ENCODE data around the gene SOX6. TPM values are rescaled to one million over a fixed set of nuclear protein-coding genes. Genes with fewer than 3 reads are reported as not detected.

Gene SOX6
- total and polyA plus RNA-seq, 5 experiments from 2014 or later = 0.26 TPM; not detected in 4

DNA sequence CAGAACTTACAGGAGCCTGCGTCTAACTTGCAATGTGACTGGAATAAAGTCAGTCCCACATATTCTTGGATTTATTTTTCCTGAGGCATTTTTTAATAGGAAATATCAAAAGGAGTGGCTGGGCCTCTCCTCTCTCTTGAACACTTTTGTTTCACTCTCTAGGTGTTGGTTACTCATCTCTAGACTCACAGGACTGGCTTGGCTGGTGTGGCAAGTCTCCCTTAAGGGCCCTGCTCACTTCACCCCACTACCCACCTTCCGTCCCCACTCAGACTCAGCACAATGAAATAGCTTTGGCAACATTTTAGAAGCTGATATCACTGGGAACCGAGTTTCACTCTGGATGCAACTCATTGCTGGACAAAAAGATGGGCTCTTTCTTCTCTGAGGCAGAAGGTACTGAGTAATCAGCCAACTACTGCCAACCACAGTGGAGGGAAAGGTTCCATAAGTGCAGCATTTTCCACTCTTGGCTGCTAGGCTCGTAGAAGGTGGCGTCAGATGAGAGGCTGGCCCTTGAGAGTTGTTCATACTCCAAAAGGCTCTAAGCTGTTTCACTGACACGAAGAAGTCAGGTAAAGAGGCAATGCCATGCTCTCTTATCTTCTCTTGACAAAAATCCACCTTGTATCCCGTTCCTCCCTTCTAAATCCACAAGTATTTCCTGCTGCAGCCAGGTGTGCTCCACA, 390.6 kb downstream of the SOX6 start:
- Mint-ChIP-seq H3K9me3 (no peaks in the 10 kb centered on the region), H3K27ac (no peak overlapping the region), H3K36me3 (no peaks in the 10 kb centered on the region), H3K4me1 (peaks cover 0 to 2% (median 0%) of the 10 kb centered on the region in 4 donors), H3K27me3 (peaks cover 0 to 10% (median 2%) of the 10 kb centered on the region in 5 donors), H3K4me3 (no peak overlapping the region)
- ATAC-seq = no peak
- DNase-seq = no peak
- POLR2A ChIA-PET = no interaction called here

DNA sequence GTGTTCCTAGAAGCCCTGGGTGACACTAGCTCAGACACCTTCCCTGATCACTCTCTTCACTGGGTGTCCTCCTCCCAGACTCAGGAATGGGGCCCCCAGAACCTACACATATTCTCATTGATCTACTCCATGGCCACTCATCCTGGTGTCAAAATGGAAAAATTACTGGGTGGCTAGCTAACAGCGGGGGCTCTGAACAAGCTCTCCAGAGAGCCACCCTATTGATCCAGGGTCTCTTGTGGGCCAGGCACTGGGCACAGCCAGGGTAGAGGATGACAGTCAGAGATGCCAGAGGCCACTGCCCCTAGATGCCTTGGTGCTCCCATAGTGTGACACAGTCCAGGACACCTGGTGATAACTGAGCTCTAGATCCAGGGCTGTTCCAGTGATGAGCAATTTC, 393.1 kb downstream of the SOX6 start:
- no peak for DNase-seq
- Mint-ChIP-seq H3K4me3 (no peak overlapping the region), H3K36me3 (no peaks in the 10 kb centered on the region), H3K27ac (no peak overlapping the region), H3K4me1 (peaks cover 0 to 2% (median 0%) of the 10 kb centered on the region in 4 donors), H3K9me3 (peaks cover 0 to 2% (median 0%) of the 10 kb centered on the region in 9 donors), H3K27me3 (peaks cover 0 to 10% (median 2%) of the 10 kb centered on the region in 5 donors)
- ATAC-seq = no peak
- POLR2A ChIA-PET = no interaction called here

DNA sequence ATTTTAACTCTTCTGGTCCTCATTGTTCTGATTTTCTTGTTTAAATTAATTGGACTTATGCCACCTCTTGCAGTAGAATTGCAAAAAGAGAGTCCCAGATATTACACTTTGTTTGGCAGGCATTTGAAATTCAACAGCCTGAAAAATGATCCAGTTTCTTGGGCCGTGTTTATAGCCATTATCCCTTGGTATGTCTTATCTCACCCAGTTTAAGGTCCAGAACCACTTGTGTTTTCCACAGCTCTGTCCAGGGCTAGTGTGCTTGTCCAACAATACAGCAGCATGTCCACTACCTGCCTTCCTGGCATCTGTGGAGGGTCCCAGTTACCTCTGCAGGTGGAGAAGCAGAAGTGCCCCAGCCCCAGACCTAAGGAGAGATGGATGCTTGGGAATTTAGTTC, 397.4 kb downstream of the SOX6 start:
- POLR2A ChIA-PET = no interaction called here
- no peak overlapping the region for H3K4me3 Mint-ChIP-seq
- H3K4me1 Mint-ChIP-seq = peaks cover 0 to 2% (median 0%) of the 10 kb centered on the region in 4 donors
- no peaks in the 10 kb centered on the region for H3K36me3 Mint-ChIP-seq
- H3K9me3 Mint-ChIP-seq = peaks cover 0 to 9% (median 0%) of the 10 kb centered on the region in 9 donors
- DNase-seq = no peak
- ATAC-seq = no peak
- H3K27ac Mint-ChIP-seq = no peak overlapping the region
- peaks cover 0 to 4% (median 2%) of the 10 kb centered on the region in 5 donors for H3K27me3 Mint-ChIP-seq

DNA sequence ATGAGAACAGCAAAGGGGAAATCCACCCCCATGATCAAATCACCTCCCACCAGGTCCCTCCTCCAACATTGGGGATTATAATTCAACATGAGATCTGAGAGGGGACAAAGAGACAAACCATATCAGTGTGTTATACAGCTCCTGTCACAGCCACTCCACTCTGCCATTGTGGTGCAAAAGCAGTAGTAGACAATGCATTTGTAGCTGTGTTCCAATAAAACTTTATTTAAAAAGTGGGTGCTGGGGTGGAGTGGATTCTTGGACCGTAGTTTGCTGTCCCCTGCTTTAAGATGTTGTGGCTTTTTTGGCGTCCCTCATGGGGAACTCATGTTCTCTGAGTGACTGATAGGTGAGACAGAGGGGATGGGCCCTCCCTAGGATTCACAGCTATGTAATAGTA, 399.1 kb downstream of the SOX6 start:
- Mint-ChIP-seq H3K9me3 (peaks cover 0 to 19% (median 0%) of the 10 kb centered on the region in 9 donors), H3K27ac (no peak overlapping the region), H3K4me3 (no peak overlapping the region), H3K4me1 (no peaks in the 10 kb centered on the region), H3K36me3 (no peaks in the 10 kb centered on the region), H3K27me3 (peaks cover 0 to 2% (median 0%) of the 10 kb centered on the region in 5 donors)
- POLR2A ChIA-PET = no interaction called here
- ATAC-seq (no peak), DNase-seq (no peak)

DNA sequence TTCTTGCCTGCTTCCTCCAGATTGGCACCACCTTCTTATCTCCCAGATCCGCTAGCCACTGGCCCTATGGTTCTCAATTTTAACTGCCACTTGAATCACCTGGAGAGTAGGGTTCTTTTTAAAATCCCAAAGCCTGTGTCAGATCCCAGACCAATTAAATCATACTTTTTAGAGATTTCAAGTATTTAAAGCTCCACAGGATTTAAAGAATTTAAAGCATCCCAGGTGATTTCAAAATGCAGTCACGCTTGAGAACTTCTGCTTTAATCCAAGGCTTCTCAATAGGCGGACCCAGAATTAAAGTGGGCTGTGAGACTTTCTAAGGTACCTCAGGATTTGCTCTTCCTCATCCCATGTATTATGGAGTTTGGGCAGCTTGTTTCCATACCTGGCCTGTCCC, 400.0 kb downstream of the SOX6 start:
- POLR2A ChIA-PET = no interaction called here
- H3K4me1 Mint-ChIP-seq = no peaks in the 10 kb centered on the region
- H3K36me3 Mint-ChIP-seq = no peaks in the 10 kb centered on the region
- H3K27ac Mint-ChIP-seq = no peak overlapping the region
- DNase-seq = no peak
- ATAC-seq = no peak
- H3K4me3 Mint-ChIP-seq = no peak overlapping the region
- H3K27me3 Mint-ChIP-seq = peaks cover 0 to 4% (median 0%) of the 10 kb centered on the region in 5 donors
- H3K9me3 Mint-ChIP-seq = peaks cover 0 to 19% (median 3%) of the 10 kb centered on the region in 9 donors

DNA sequence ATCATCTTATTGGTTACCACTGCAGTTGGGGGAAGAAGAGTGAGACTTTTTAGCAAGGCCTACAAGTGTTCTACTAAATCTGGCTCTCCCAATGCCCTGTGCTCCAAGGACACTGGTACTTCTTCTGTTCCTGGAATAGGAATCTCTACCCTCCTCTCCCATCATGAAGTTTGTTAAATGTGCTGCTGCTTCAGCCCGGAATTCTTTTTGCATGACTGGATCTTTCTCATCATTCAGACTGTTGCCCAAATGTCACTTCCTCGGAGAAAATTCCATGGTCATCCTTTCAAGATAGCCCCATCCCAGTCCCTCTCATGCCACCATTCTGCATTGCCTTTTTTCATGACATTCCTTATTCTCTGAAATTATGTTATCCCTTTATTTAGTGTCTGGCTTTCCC, 400.8 kb downstream of the SOX6 start:
- DNase-seq = no peak
- H3K27ac Mint-ChIP-seq = no peak overlapping the region
- ATAC-seq = no peak
- POLR2A ChIA-PET = no interaction called here
- no peak overlapping the region for H3K4me3 Mint-ChIP-seq
- H3K9me3 Mint-ChIP-seq = peaks cover 0 to 19% (median 4%) of the 10 kb centered on the region in 9 donors
- no peaks in the 10 kb centered on the region for H3K36me3 Mint-ChIP-seq
- H3K27me3 Mint-ChIP-seq = peaks cover 0 to 11% (median 0%) of the 10 kb centered on the region in 5 donors
- no peaks in the 10 kb centered on the region for H3K4me1 Mint-ChIP-seq

DNA sequence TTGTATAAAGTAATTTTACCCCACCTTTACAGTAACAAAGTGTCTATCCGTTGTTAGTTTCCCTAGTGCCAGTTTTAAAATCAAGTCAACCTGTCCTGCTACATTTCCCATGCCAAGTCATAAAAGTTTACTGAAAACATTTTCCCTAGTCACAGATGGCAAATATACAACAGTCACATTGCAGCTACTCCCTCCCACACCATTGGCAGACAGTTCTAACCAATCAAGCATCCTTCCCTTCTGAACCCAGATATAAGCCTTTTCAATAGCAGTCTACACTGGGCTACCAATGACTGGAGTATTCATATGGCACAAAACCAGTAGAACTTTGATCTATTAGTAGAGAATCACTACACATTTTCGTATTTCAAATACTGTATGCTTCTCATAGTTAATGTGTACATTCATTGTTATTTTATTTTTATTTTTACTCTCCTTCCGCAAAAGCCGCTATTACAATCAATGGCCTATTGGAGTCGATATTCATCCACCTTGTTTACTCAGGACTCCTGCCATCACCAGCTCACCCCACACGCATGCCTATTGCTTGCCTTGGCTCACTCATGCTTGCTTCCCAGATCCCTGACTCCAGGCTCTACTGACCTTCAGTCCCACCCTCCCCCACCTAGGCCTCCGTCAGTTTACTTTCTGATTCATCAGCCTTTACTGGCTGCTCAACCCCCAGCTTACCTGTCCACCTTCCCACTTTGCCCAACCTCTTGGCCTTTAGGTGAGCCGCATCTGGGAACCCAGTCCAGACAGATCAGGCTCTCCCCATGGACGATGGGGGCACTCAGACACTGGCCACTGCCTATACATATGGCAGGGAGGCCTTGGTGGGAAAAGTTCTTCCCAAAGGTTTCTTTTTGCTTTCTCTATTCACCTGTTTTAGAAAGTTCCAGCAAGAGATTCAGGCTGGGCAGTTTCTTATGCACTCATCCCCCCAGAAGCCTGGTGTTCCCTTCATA, 408.4 kb downstream of the SOX6 start:
- POLR2A ChIA-PET = no interaction called here
- H3K9me3 Mint-ChIP-seq = peaks cover 0 to 21% (median 4%) of the 10 kb centered on the region in 9 donors

DNA sequence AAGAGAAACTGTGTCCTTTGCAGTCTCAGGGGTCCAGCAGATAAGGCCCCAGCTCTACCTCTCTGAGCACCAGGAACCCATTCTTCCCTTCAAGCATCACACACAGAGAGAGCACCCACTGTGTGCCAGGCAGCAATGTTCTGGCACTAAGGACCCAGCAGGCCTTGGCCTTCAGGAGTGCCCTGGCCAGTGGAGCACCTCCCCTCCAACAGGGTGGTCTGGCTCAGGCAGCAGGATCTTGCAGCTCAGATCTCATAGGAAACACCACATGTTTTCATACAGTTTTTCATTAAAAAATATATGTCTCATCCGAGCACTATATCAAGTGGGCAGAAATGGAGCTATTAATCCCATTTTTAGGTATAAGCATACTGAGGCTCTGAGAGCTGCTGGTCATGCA, 410.6 kb downstream of the SOX6 start:
- DNase-seq = no peak
- Mint-ChIP-seq H3K4me3 (no peak overlapping the region), H3K36me3 (no peaks in the 10 kb centered on the region), H3K27ac (no peak overlapping the region), H3K27me3 (peaks cover 0 to 7% (median 5%) of the 10 kb centered on the region in 5 donors), H3K9me3 (peaks cover 0 to 18% (median 4%) of the 10 kb centered on the region in 9 donors), H3K4me1 (peaks cover 0 to 1% (median 0%) of the 10 kb centered on the region in 4 donors)
- POLR2A ChIA-PET = no interaction called here
- ATAC-seq = no peak

More for the DNA sequence above, 408.4 kb downstream of the SOX6 start:
- H3K36me3 Mint-ChIP-seq = no peaks in the 10 kb centered on the region
- ATAC-seq (no peak), DNase-seq (no peak)
- no peak overlapping the region for H3K4me3 Mint-ChIP-seq
- H3K27ac Mint-ChIP-seq = no peak overlapping the region
- H3K27me3 Mint-ChIP-seq = peaks cover 0 to 12% (median 3%) of the 10 kb centered on the region in 5 donors
- H3K4me1 Mint-ChIP-seq = no peaks in the 10 kb centered on the region

DNA sequence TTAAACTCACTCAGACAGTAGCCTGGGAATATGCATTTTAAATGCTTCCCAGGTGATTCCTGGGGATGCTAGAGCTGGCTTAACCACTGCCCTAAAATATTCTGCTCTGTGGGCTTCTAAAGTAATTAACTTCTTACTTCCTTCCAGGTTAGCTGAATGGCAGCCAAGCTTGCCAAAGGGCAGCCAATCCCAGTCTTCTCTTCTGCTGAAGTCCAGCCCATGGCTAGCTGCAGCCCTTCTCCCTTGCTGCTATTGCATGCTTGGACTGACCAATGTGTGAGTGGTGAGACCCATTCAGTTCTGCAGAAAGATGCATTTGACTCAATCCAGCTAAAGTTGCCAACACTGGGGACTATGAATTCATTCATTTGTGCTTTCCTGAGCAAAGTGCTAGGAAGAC, 411.9 kb downstream of the SOX6 start:
- Mint-ChIP-seq H3K9me3 (peaks cover 0 to 18% (median 4%) of the 10 kb centered on the region in 9 donors), H3K27ac (no peak overlapping the region)
- POLR2A ChIA-PET = no interaction called here

DNA sequence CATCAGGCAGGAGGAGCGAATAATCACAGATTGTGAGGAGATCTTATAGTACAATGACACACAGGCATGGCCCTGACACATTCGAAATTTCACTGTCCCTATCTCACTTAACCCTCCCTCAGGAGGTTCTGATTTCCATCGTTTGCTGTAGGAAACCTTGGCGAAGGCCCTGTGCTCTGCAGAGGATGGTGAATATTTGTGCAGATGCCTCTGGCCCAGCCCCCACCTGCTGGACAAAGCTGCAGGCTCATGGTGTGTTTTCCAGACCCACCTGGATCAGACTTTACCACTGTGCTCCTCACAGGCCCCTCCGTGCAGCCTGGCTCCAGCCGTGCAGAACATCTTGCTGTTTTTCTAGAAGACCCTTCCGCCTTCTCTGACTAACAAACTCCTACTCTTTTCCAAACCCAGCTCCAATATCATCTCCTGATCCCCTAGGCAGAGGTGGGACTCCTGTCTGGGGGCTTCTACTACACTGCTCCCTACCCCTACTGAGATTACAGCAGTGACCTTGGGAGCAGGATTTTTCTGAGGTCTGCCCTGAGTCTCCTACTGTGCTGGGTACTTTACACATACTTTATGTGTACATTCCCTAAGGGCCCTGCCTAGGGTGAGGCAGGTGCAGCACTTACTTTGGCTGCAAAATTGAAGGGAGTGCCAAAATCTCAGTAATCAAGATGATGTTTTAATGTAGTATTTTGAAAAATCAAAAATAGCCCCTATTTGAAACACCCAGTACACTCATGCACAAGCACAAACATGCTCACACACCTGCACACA, 412.7 kb downstream of the SOX6 start:
- peaks cover 0 to 18% (median 4%) of the 10 kb centered on the region in 9 donors for H3K9me3 Mint-ChIP-seq
- no peak overlapping the region for H3K27ac Mint-ChIP-seq
- no peak overlapping the region for H3K4me3 Mint-ChIP-seq
- no peak for DNase-seq
- H3K36me3 Mint-ChIP-seq = no peaks in the 10 kb centered on the region
- peaks cover 0 to 1% (median 0%) of the 10 kb centered on the region in 4 donors for H3K4me1 Mint-ChIP-seq
- ATAC-seq = no peak
- peaks cover 0 to 15% (median 12%) of the 10 kb centered on the region in 5 donors for H3K27me3 Mint-ChIP-seq
- POLR2A ChIA-PET = no interaction called here

More for the DNA sequence above, 411.9 kb downstream of the SOX6 start:
- Mint-ChIP-seq H3K36me3 (no peaks in the 10 kb centered on the region), H3K4me3 (no peak overlapping the region), H3K27me3 (peaks cover 0 to 12% (median 11%) of the 10 kb centered on the region in 5 donors), H3K4me1 (peaks cover 0 to 1% (median 0%) of the 10 kb centered on the region in 4 donors)
- ATAC-seq (no peak), DNase-seq (no peak)

DNA sequence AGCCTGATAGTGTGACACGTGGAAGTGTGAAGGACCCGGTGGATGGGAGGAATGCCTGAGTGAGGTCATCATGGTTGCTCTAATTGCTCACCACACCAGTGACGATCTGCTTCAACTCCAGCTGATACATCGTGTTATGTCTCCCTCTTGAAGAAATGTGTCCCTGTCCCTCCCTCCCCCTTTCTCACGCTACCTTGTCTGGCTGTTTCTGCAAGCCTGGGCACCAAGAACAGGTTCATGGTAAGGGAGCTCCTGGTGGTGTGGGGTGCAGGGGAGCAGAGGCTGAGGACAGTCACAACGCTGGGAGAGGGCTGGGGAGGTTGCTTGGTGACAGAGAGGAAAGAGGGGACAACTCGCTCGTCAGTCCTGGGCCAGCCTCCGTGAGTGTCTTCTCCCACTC, 413.4 kb downstream of the SOX6 start:
- Mint-ChIP-seq H3K4me1 (peaks cover 0 to 1% (median 0%) of the 10 kb centered on the region in 4 donors), H3K36me3 (no peaks in the 10 kb centered on the region), H3K27me3 (peaks cover 0 to 13% (median 11%) of the 10 kb centered on the region in 5 donors)

DNA sequence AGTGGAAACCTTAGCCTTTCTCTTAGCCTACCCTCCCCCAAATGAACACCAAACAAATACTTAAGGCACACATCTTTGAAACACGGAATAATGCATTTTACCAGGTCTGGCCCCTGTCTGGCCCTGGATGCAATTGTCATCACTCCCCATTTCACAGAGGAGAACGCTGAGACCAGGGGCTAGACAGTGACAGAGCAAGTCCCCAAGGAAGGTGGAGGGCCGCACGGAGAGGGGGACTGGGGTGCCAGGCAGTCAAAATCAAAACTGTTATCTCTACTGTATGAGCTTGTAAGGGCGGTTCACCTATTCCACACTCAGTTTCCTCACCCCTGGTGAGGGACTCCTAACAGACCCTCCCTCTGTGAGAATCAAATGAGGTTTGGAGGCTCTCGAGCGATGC, 414.2 kb downstream of the SOX6 start:
- ATAC-seq (no peak), DNase-seq (no peak)
- H3K27ac Mint-ChIP-seq = no peak overlapping the region
- POLR2A ChIA-PET = no interaction called here
- H3K4me3 Mint-ChIP-seq = peak overlapping the region in 1 of 10 donors; percentile 14
- H3K4me1 Mint-ChIP-seq = peaks cover 0 to 1% (median 0%) of the 10 kb centered on the region in 4 donors
- H3K27me3 Mint-ChIP-seq = peaks cover 0 to 13% (median 11%) of the 10 kb centered on the region in 5 donors
- H3K36me3 Mint-ChIP-seq = no peaks in the 10 kb centered on the region
- peaks cover 0 to 10% (median 2%) of the 10 kb centered on the region in 9 donors for H3K9me3 Mint-ChIP-seq

More for the DNA sequence above, 413.4 kb downstream of the SOX6 start:
- H3K9me3 Mint-ChIP-seq = peaks cover 0 to 18% (median 4%) of the 10 kb centered on the region in 9 donors
- no peak overlapping the region for H3K27ac Mint-ChIP-seq
- no peak overlapping the region for H3K4me3 Mint-ChIP-seq
- POLR2A ChIA-PET = no interaction called here
- DNase-seq = no peak
- no peak for ATAC-seq

Measured in naive thymus-derived CD8-positive, alpha-beta T cell (primary cell).